ENCODE measurements around the gene SELENOV. TPM values are rescaled to one million over a fixed set of nuclear protein-coding genes. Genes with fewer than 3 reads are reported as not detected.

Gene SELENOV
- total RNA-seq, 1 donor from 2014 or later: not detected

DNA sequence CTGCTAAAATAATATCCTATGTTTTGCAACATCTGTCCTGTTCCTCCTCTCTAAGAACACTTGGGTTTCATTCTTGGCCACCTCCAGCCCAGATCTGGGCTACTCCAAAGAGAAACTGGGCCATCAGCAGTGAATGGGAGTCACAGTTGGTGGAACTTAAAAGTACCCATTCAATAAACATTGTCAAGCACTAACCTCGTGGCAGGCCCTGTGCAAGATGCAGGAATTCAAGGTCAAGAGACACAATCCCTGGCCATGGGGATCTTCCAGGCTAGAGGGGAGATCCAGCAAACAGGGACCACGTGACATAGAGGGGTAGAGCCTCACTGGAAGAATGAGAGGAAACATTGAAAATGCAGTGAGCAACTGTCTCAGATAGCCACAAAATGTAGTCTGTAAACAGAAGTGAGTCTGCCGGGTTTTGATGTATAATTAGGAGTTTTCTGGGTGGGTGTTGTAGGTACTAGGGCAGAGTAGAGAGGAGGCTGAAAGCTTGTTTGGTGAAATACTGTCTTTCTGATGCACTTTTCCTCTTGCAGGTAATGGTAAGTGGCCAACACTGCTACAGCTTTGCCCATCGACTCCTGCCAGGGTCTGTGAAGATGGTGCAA is 39.9 kb downstream of the SELENOV start:
- Histone ChIP-seq H3K4me3 (ENCODE audit: insufficient read depth, low read depth, low read length) (no peak overlapping the region), H3K9ac (ENCODE audit: low read length) (no peak overlapping the region), H3K4me1 (ENCODE audit: insufficient read depth, low read length) (no peaks in the 10 kb centered on the region), H3K9me3 (ENCODE audit: insufficient read depth, low read depth, low read length) (no peaks in the 10 kb centered on the region), H4K20me1 (ENCODE audit: insufficient read depth, low read length) (no peaks in the 10 kb centered on the region), H3K27me3 (ENCODE audit: insufficient read depth, low read length) (peaks cover 3% of the 10 kb centered on the region), H3K79me2 (ENCODE audit: insufficient read depth, low read length) (no peaks in the 10 kb centered on the region), H2AFZ (ENCODE audit: low read depth, low read length) (no peak overlapping the region), H3K36me3 (ENCODE audit: insufficient read depth, low read length) (no peaks in the 10 kb centered on the region), H3K4me2 (ENCODE audit: low read length) (no peak overlapping the region), H3K27ac (ENCODE audit: low read depth, low read length) (no peak overlapping the region)
- H3K9me3 Mint-ChIP-seq (ENCODE audit: unreplicated experiment): no peaks in the 10 kb centered on the region
- TF ChIP-seq EZH2 (IDR thresholded peaks at IDR 0.05; ENCODE audit: insufficient read depth, low read length): no peak
- H3K36me3 Mint-ChIP-seq (ENCODE audit: low read depth, unreplicated experiment): no peaks in the 10 kb centered on the region
- FAIRE-seq (no peak), DNase-seq (ENCODE audit: low read depth) (no peak)
- H3K4me1 Mint-ChIP-seq (ENCODE audit: low read depth, unreplicated experiment): no peaks in the 10 kb centered on the region
- H3K27me3 Mint-ChIP-seq (ENCODE audit: low read depth, unreplicated experiment): peaks cover 42% of the 10 kb centered on the region
- H3K27ac Mint-ChIP-seq (ENCODE audit: unreplicated experiment): no peak overlapping the region
- no peak overlapping the region for H3K4me3 Mint-ChIP-seq (ENCODE audit: unreplicated experiment)

DNA sequence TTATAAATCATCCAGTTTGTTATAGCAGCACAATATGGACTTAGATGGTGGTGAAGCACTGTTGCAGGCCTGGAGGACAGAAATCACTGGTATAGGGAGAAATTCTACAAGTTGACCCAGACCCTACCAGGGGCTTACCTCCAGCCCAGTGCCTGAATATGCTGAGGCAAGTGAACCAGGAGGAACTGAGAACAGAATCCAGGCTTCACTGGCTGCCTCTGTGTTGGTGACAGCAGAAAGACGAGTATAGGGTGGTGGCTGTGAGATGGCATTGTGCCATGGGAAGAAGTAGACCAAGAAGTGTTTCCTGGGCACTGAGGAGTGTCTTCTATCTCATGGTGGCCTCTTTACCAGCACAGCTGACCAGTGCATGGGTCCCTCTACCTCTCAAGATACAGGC is 40.9 kb downstream of the SELENOV start:
- FAIRE-seq: no peak
- Mint-ChIP-seq H3K4me3 (ENCODE audit: unreplicated experiment) (no peak overlapping the region), H3K27ac (ENCODE audit: unreplicated experiment) (no peak overlapping the region), H3K4me1 (ENCODE audit: low read depth, unreplicated experiment) (no peaks in the 10 kb centered on the region), H3K27me3 (ENCODE audit: low read depth, unreplicated experiment) (peaks cover 44% of the 10 kb centered on the region), H3K9me3 (ENCODE audit: unreplicated experiment) (no peaks in the 10 kb centered on the region), H3K36me3 (ENCODE audit: low read depth, unreplicated experiment) (no peaks in the 10 kb centered on the region)
- Histone ChIP-seq H3K9ac (ENCODE audit: low read length) (no peak overlapping the region), H3K27me3 (ENCODE audit: insufficient read depth, low read length) (peaks cover 3% of the 10 kb centered on the region), H3K4me1 (ENCODE audit: insufficient read depth, low read length) (no peaks in the 10 kb centered on the region), H4K20me1 (ENCODE audit: insufficient read depth, low read length) (no peaks in the 10 kb centered on the region), H3K36me3 (ENCODE audit: insufficient read depth, low read length) (no peaks in the 10 kb centered on the region), H2AFZ (ENCODE audit: low read depth, low read length) (no peak overlapping the region), H3K79me2 (ENCODE audit: insufficient read depth, low read length) (no peaks in the 10 kb centered on the region), H3K27ac (ENCODE audit: low read depth, low read length) (no peak overlapping the region), H3K4me2 (ENCODE audit: low read length) (no peak overlapping the region), H3K4me3 (ENCODE audit: insufficient read depth, low read depth, low read length) (no peak overlapping the region), H3K9me3 (ENCODE audit: insufficient read depth, low read depth, low read length) (no peaks in the 10 kb centered on the region)
- no peak for DNase-seq (ENCODE audit: low read depth)
- TF ChIP-seq, protein P1, sequence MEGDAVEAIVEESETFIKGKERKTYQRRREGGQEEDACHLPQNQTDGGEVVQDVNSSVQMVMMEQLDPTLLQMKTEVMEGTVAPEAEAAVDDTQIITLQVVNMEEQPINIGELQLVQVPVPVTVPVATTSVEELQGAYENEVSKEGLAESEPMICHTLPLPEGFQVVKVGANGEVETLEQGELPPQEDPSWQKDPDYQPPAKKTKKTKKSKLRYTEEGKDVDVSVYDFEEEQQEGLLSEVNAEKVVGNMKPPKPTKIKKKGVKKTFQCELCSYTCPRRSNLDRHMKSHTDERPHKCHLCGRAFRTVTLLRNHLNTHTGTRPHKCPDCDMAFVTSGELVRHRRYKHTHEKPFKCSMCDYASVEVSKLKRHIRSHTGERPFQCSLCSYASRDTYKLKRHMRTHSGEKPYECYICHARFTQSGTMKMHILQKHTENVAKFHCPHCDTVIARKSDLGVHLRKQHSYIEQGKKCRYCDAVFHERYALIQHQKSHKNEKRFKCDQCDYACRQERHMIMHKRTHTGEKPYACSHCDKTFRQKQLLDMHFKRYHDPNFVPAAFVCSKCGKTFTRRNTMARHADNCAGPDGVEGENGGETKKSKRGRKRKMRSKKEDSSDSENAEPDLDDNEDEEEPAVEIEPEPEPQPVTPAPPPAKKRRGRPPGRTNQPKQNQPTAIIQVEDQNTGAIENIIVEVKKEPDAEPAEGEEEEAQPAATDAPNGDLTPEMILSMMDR (IDR thresholded peaks at IDR 0.05; ENCODE audit: insufficient read depth, low read depth, low read length): no peak
- TF ChIP-seq EZH2 (IDR thresholded peaks at IDR 0.05; ENCODE audit: insufficient read depth, low read length): no peak

DNA sequence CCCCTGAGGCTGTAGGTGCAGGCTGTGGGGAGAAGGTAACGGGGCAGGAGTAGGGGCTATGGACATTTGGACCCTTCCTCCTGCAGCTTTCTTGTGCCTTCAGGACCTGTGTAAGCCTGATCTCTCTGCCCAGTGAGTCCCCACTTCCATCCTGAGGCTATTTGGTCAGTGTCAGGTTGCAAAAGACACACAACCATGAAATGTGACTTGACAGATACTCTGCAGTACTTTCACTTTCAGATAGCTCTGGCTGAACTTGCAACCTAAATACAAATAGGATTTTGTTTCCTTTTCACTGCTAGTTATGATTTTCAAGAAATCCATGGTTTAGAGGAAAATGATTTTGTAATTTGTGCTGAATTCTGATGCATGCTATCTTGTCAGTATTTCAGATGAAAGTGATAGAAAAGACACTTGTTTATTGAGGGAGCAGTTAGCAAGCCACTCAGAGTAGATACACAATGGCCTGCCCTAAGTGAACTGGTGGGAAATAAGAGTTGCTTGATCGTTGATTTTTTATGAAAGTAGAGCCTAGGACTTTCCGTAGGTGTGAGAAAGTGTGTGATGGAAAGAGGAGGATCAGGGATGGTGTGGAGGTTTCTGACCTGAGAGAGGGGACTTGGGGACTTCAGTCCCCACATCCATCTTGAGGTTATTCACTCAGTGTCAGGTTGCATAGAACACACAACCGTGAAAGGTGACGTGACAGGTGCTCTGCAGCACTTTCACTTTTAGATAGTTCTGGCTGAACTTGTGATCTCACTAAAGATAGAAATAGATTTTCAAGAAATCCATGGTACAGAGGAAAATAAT is 43.1 kb downstream of the SELENOV start:
- no peak overlapping the region for H3K4me2 ChIP-seq (ENCODE audit: low read length)
- no peak for FAIRE-seq
- Mint-ChIP-seq H3K9me3 (ENCODE audit: unreplicated experiment) (no peaks in the 10 kb centered on the region), H3K4me3 (ENCODE audit: unreplicated experiment) (no peak overlapping the region), H3K4me1 (ENCODE audit: low read depth, unreplicated experiment) (peaks cover under 1% of the 10 kb centered on the region), H3K36me3 (ENCODE audit: low read depth, unreplicated experiment) (no peaks in the 10 kb centered on the region), H3K27me3 (ENCODE audit: low read depth, unreplicated experiment) (peaks cover 38% of the 10 kb centered on the region), H3K27ac (ENCODE audit: unreplicated experiment) (no peak overlapping the region)
- H3K27ac ChIP-seq (ENCODE audit: low read depth, low read length): no peak overlapping the region
- no peaks in the 10 kb centered on the region for H4K20me1 ChIP-seq (ENCODE audit: insufficient read depth, low read length)
- H3K27me3 ChIP-seq (ENCODE audit: insufficient read depth, low read length): peaks cover 3% of the 10 kb centered on the region
- DNase-seq (ENCODE audit: low read depth): no peak
- H3K9me3 ChIP-seq (ENCODE audit: insufficient read depth, low read depth, low read length): no peaks in the 10 kb centered on the region
- no peak for TF ChIP-seq EZH2 (IDR thresholded peaks at IDR 0.05; ENCODE audit: insufficient read depth, low read length)
- TF ChIP-seq, protein P1 (IDR thresholded peaks at IDR 0.05; ENCODE audit: insufficient read depth, low read depth, low read length): no peak
- no peaks in the 10 kb centered on the region for H3K4me1 ChIP-seq (ENCODE audit: insufficient read depth, low read length)
- no peak overlapping the region for H2AFZ ChIP-seq (ENCODE audit: low read depth, low read length)
- H3K4me3 ChIP-seq (ENCODE audit: insufficient read depth, low read depth, low read length): no peak overlapping the region
- H3K79me2 ChIP-seq (ENCODE audit: insufficient read depth, low read length): no peaks in the 10 kb centered on the region
- no peaks in the 10 kb centered on the region for H3K36me3 ChIP-seq (ENCODE audit: insufficient read depth, low read length)
- H3K9ac ChIP-seq (ENCODE audit: low read length): no peak overlapping the region

Data from astrocyte (in vitro differentiated cells and primary cell).